CD4-positive, alpha-beta T cell (primary cell): ENCODE results near the gene ENTPD2. TPM values are rescaled to one million over a fixed set of nuclear protein-coding genes. Genes with fewer than 3 reads are reported as not detected.

Source experiments
- ATAC-seq: fragments of 200-7000 bp; cut with Tn5 transposase; one replicate; pipeline ENCODE4 v1.10.0; 2022; ENCODE audit warnings: mild to moderate bottlenecking; ENCODE audit not compliant: poor library complexity
- CTCF ChIA-PET: fragments of 350-600 bp; sonication (Branson Sonifier 250); formaldehyde crosslinking; loops from one replicate; lab custom pipeline; 2021; ENCODE audit warnings: antibody characterized with exemption, inconsistent platforms; lab: Charles Lee
- POLR2A ChIA-PET: fragments of 350-600 bp; sonication (Branson Sonifier 250); formaldehyde crosslinking; loops from one replicate; lab custom pipeline; 2021; ENCODE audit warnings: antibody characterized with exemption, inconsistent platforms; lab: Charles Lee
- DNase-seq, 14 experiments: peaks; one replicate each; pipeline ENCODE4 v3.0.0-alpha.2; 2013 to 2020; ENCODE audit warnings: mixed read lengths in 2 of 14
- H3K27ac ChIP-seq, 2 donors: one replicate each; pipeline versions ENCODE4 v1.5.1 to v1.7.0; 2013; ENCODE audit warnings: low read length in 2 of 2, low read depth in 1 of 2, mild to moderate bottlenecking in 1 of 2
- H3K27me3 ChIP-seq, 2 experiments: 1 replicate in 1 of 2; 2 replicates in 1 of 2; pipeline versions ENCODE4 v1.6.1 to v1.7.0; 2013; ENCODE audit warnings: low read length in 2 of 2, control low read depth in 1 of 2, mild to moderate bottlenecking in 1 of 2, moderate library complexity in 1 of 2; ENCODE audit not compliant: insufficient read depth in 2 of 2, control insufficient read depth in 1 of 2
- H3K36me3 ChIP-seq: one replicate; pipeline ENCODE4 v1.6.1; 2013; ENCODE audit warnings: low read length, control low read depth; ENCODE audit not compliant: insufficient read depth
- H3K4me1 ChIP-seq: one replicate; pipeline ENCODE4 v1.6.1; 2013; ENCODE audit warnings: low read length, control low read depth; ENCODE audit not compliant: insufficient read depth
- H3K4me3 ChIP-seq: one replicate; pipeline ENCODE4 v1.5.1; 2013; ENCODE audit warnings: mild to moderate bottlenecking, low read length, moderate library complexity
- H3K9me3 ChIP-seq, 2 experiments: 1 replicate in 1 of 2; 2 replicates in 1 of 2; pipeline versions ENCODE4 v1.6.1 to v1.7.0; 2013; ENCODE audit warnings: low read length in 2 of 2, mild to moderate bottlenecking in 2 of 2, control low read depth in 1 of 2, moderate library complexity in 1 of 2; ENCODE audit not compliant: control insufficient read depth in 1 of 2, insufficient read depth in 1 of 2
- H3K27ac Mint-ChIP-seq: one replicate; pipeline ENCODE4 v1.8.0; 2020; ENCODE audit warnings: mixed read lengths
- H3K27me3 Mint-ChIP-seq: one replicate; pipeline ENCODE4 v1.8.0; 2021; ENCODE audit warnings: mixed read lengths
- H3K36me3 Mint-ChIP-seq: one replicate; pipeline ENCODE4 v1.8.0; 2021; ENCODE audit warnings: low read depth, mixed read lengths
- H3K4me1 Mint-ChIP-seq: one replicate; pipeline ENCODE4 v1.8.0; 2021; ENCODE audit warnings: low read depth, mixed read lengths
- H3K4me3 Mint-ChIP-seq: one replicate; pipeline ENCODE4 v1.8.0; 2020; ENCODE audit warnings: mild to moderate bottlenecking, mixed read lengths
- H3K9me3 Mint-ChIP-seq: one replicate; pipeline ENCODE4 v1.8.0; 2020; ENCODE audit warnings: mixed read lengths
- CTCF ChIP-seq: fragments of 200-600 bp; IDR thresholded peaks from one replicate; pipeline ENCODE4 v1.8.0; 2022; ENCODE audit warnings: antibody characterized with exemption, mild to moderate bottlenecking
- intact Hi-C, 2 experiments: fragments of 100-400 bp; cut with DNase I in 1 of 2; cut with micrococcal nuclease in 1 of 2; formaldehyde crosslinking; loops; one replicate each; pipeline versions ENCODE4 v1.15.1 to v1.9.0; 2023 to 2025; cut with DNase I, micrococcal nuclease
- total RNA-seq, 174 experiments: library from RNA in 2 of 174; stranded (reverse) in 2 of 174; gene quantifications; one replicate each; pipeline ENCODE4 v1.2.3 and lab custom pipeline; 2021 to 2026

Gene ENTPD2
- total RNA-seq, 2 experiments from 2014 or later, result not detected

DNA sequence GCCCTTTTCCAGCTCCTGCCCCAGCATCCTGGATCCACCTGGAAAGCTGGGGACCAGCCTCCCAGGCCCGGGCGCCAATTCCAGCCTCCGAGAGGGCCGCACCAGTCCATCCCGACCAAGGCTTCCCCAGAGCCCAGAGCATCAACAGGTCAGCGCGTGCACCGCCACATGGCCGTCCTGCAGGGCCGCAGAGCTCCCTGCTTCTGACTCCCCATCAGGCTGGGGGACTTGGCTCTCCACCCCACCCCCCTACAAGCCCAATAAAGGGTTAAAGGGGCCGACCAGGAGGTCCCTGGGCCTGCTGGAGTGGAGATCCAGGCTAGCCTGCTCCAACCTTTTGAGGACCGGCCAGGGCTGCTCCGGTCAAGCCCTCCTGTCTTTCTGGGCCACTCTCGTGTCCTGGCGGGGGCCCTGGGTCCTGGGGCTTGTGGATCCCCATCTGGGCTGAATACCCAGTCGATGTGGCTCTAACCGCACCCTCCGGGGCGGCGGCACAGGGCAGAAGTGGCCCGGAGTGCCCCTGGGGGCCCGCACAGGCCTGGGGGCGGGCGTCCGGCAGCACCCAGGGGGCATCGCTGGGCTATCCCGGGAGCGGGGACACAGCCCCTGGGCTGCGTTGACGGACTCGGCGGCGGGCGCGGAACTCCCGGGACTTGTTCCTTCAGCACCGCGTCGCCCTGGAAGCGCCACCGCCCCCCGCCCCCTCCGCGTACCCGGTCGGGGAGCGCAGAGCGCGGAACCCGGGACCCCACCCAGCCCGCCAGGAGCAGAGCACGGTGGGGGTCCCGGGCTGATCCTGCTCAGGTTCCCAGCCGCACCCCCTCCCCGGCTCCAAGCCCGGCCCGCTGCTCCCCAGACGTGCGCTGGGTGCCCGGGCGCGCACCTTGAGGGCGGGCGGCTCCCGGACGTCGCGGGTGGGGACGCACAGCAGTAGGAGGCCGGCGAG, 590 bp downstream of the ENTPD2 start:
- Histone ChIP-seq H3K36me3 (no peaks in the 10 kb centered on the region), H3K27me3 (peaks cover 48 to 53% of the 10 kb centered on the region in 2 experiments), H3K9me3 (peaks cover 0 to 37% of the 10 kb centered on the region in 2 experiments), H3K27ac (no peak overlapping the region), H3K4me3 (no peak overlapping the region), H3K4me1 (peaks cover 28% of the 10 kb centered on the region)
- H3K27me3 Mint-ChIP-seq, result peaks cover 29% of the 10 kb centered on the region
- TF ChIP-seq CTCF, result no peak
- no peaks in the 10 kb centered on the region for H3K4me1 Mint-ChIP-seq
- ATAC-seq (peak; percentile 31), DNase-seq (no peak)
- ChIA-PET CTCF (no interaction called here), POLR2A (interaction anchor here (0.6 kb wide), 1 partner anchor 121 kb away, joined by 3 read pairs; no protein-coding TSS in a partner anchor)
- no peak overlapping the region for H3K4me3 Mint-ChIP-seq
- H3K27ac Mint-ChIP-seq, result no peak overlapping the region
- intact Hi-C loops, result no loop called here
- H3K36me3 Mint-ChIP-seq, result no peaks in the 10 kb centered on the region
- H3K9me3 Mint-ChIP-seq, result no peaks in the 10 kb centered on the region

DNA sequence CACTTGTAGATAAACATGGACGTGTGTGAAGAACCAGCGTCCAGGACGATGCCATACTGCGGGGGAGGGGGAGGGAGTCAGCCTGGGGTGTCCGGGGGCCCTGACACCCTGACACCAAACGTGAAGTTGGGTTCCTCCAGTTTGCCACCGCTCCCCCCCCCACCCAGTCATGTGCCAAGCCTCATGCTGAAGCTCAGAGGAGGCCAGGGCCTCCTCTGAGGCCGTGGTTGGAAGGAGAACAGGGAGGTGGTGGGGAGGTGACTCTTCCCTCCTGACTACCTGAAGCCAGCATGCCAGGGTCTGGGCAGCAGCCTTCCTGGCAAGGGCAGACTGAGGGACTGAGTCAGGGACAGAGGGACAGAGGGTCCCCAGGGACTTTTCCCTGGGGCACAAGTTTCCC, 1.6 kb downstream of the ENTPD2 start:
- Mint-ChIP-seq H3K4me3 (no peak overlapping the region), H3K4me1 (no peaks in the 10 kb centered on the region), H3K9me3 (no peaks in the 10 kb centered on the region), H3K36me3 (no peaks in the 10 kb centered on the region), H3K27me3 (peaks cover 38% of the 10 kb centered on the region), H3K27ac (no peak overlapping the region)
- CTCF ChIA-PET, result no interaction called here
- peaks cover 28% of the 10 kb centered on the region for H3K4me1 ChIP-seq
- POLR2A ChIA-PET, result no interaction called here
- no peak overlapping the region for H3K27ac ChIP-seq
- TF ChIP-seq CTCF, result no peak
- H3K27me3 ChIP-seq, result peaks cover 58 to 63% of the 10 kb centered on the region in 2 experiments
- intact Hi-C loops, result no loop called here
- H3K4me3 ChIP-seq, result no peak overlapping the region
- H3K9me3 ChIP-seq, result peaks cover 0 to 47% of the 10 kb centered on the region in 2 experiments
- DNase-seq (no peak), ATAC-seq (no peak)
- no peaks in the 10 kb centered on the region for H3K36me3 ChIP-seq

DNA sequence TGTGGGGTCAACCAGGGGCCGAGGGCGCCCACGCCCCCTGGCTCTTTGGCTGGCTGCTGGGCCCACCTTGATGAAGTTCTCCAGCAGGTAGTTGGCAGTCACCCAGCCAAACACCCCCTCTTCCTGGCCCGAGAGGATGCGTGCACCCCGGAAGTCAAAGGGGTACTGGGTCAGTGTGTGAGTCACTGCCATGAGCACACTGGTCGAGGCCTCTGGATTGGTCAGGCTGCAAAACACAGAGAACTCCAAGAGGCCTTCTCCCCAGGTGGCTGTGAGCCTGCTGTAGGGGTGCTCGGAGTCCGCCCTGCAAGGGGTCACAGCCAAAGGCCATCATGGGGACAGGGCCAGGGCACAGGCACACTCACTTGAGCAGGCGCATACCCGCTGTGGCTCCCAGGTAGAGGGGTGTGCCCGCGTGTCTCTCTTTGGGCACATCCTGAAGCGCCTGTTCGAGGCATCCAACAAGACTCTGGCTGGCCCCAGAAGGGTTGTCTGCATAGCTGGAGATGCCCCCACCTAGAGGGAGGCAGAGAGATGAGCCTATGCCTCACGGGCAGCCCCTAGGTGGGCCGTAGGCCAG, 2.6 kb downstream of the ENTPD2 start:
- Mint-ChIP-seq H3K4me1 (no peaks in the 10 kb centered on the region), H3K36me3 (no peaks in the 10 kb centered on the region), H3K27ac (no peak overlapping the region), H3K9me3 (no peaks in the 10 kb centered on the region), H3K27me3 (peaks cover 47% of the 10 kb centered on the region), H3K4me3 (no peak overlapping the region)
- Histone ChIP-seq H3K27me3 (peaks cover 67% of the 10 kb centered on the region in 2 experiments), H3K27ac (no peak overlapping the region), H3K4me1 (peaks cover 36% of the 10 kb centered on the region), H3K9me3 (peaks cover 0 to 51% of the 10 kb centered on the region in 2 experiments), H3K36me3 (no peaks in the 10 kb centered on the region), H3K4me3 (no peak overlapping the region)
- no peak for DNase-seq
- ATAC-seq, result no peak
- POLR2A ChIA-PET, result no interaction called here
- intact Hi-C loops, result no loop called here
- TF ChIP-seq CTCF, result no peak
- CTCF ChIA-PET, result no interaction called here
